HG03460 (cell line): ENCODE results near the gene CNTROB.
"Not testable (repeated sequence)": the region's sequence is repeated elsewhere in the genome, so short reads cannot be mapped to it uniquely, and the experiment has no call there.

Experiments
- ATAC-seq: cut with Tn5 transposase; IDR thresholded peaks from one replicate; pipeline ENCODE4 v1.9.1; 2021; ENCODE audit not compliant: unreplicated experiment

CNTROB gene

GRCh38 chr17:7940743-7941142, 8.7 kb downstream of the CNTROB start:
- no peak for ATAC-seq

- ATAC-seq = no peak
Measured at GRCh38 chr17:7943291-7943690, 11.3 kb downstream of the CNTROB start.

- no peak for ATAC-seq
Measured at GRCh38 chr17:7944326-7944725, 12.3 kb downstream of the CNTROB start.

- ATAC-seq = no peak
Measured at GRCh38 chr17:7945651-7946050, 13.6 kb downstream of the CNTROB start.

DNA sequence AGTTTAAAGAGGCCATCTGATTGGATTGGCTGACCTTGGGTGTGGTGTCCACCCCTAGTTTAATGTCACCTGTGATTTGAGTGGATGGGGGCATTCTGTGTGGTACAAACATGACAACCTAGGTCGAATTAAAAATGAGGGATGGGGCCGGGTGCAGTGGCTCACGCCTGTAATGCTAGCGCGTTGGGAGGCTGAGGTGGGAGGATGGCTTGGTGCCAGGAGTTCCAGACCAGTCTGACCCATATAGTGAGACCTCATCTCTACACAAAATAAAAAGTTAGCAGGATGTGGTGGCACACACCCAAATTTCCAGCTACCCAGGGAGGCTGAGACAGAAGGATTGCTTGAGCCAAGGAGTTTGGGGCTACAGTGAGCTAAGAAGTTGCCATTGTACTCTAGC, 14.4 kb downstream of the CNTROB start:
- no peak for ATAC-seq

- no peak for ATAC-seq
Measured at GRCh38 chr17:7947651-7948050, 15.6 kb downstream of the CNTROB start.

DNA sequence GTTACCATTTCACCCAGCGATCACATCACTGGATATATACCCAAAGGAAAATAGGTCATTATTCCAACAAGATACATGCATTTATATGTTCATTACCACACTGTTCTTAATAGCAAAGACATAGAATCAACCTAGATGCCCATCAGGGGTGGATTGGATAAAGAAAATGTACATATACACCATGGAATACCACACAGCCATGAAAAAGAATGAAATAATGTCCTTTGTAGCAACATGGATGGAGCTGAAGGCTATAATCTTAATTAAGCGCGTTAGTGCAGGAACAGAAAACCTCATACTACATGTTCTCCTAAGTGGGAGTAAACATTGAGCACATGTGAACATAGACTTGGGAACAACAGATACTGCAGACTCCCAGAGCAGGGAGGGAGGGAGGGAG, 18.6 kb downstream of the CNTROB start:
- ATAC-seq = no peak

DNA sequence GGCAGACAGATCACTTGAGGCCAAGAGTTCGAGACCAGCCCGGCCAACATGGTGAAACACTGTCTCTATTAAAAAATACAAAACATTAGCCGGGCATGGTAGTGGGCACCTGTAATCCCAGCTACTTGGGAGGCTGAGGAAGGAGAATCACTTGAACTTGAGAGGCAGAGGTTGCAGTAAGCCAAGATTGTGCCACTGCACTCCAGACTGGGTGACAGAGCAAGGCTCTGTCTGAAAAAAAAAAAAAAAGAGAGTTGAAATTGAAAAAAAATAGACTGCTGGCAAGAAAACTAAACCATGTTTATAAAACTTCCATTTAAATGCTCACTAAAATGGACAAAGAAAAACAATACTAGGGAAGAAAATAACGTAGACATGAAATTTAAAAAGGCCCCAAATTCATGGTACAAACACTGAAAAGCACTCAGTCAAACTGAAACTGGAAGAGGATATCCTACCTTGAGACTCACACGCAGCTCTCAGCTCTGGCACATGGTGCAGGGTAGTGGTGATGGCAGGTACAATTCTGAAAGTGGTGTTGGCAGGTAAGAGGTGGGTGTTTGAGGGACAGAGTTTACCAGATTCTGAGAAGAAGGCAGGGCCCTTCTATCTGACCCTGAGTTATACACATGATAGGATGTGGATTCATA, 19.3 kb downstream of the CNTROB start:
- ATAC-seq = no peak

DNA sequence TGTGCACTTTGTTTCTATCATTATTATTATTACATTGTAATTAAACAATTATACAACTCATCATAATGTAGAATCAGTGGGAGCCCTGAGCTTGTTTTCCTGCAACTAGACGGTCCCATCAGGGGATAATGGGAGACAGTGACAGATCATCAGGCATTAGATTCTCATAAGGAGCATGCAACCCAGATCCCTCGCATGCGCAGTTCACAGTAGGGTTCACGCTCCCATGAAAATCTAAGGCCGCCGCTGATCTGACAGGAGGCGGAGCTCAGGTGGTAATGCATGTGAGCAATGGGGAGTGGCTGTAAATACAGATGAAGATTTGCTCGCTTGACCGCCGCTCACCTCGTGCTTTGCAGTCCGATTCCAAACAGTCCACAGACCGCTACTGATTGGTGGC, 21.3 kb downstream of the CNTROB start:
- not testable (repeated sequence) for ATAC-seq

- no peak for ATAC-seq
Measured at GRCh38 chr17:7955414-7956227, 23.6 kb downstream of the CNTROB start.

- no peak for ATAC-seq
Measured at GRCh38 chr17:7956228-7956965, 24.4 kb downstream of the CNTROB start.

DNA sequence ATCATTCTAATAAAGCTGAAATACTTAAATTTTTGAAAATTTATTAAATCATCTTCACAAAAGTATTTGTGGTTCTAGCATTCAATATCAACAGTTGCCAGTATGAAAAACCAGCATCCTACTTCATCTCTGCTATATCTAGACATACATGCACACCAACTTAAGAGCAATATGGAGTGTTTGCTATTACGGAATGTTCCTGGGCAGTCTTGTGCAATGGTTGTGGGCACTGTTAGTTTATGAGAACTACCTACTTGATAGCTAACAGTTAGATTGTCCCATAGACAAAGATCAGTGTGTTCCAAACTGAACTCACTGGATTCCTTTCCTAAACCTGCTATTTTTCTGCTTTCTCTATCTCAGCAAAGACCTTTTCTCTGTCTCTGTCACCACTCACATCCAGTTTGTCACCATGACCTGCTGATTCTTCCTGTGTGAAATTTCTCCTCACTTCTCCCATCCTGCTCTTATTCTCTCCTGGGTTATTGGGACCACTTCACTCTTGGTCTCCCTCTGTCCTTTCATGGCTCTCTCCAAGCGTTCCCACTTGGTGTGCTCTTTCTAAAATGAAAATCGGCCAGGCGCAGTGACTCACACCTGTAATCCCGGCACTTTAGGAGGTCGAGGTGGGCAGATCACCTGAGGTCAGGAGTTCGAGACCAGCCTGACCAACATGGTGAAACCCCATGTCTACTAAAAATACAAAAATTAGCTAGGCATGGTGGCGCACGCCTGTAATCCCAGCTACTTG, 27.7 kb downstream of the CNTROB start:
- no peak for ATAC-seq

- ATAC-seq = no peak
Measured at GRCh38 chr17:7961421-7961820, 29.4 kb downstream of the CNTROB start.

DNA sequence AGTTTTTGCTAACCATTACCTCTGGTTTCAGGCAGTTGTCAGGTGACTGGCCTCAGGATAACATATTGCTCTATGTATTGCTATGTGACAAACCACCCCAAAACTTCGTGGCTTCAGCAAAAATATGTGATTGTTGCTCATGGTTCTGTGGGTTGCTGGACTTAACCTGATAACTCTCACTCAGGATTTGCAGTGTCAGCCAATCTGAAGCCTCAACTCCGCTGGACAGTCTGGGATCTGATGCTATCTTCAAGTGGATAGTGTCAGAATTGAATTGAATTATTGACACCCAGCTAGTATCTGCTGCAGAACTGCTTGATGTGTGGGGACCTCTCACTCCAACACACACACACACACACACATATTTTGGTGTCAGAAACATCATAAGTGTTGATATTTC, 35.7 kb downstream of the CNTROB start:
- ATAC-seq = no peak

DNA sequence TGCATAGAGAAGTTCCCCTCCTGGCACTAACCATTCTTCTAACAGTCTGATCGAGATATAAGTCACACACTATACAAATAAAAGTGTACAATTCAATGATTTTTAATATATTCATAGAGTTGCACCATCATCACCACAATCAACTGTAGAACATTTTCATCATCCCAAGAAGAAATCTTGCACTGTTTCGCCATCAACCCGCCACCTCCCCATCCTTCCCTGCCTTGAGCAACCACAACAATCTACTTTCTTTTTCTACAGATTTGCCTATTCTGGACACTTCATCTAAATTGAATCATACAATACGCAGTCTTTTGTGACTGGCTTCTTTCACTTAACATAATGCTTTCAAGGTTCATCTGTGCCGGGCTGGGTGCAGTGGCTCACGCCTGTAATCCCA, 37.4 kb downstream of the CNTROB start:
- no peak for ATAC-seq

- no peak for ATAC-seq
Measured at GRCh38 chr17:7971651-7972050, 39.6 kb downstream of the CNTROB start.

- ATAC-seq = no peak
Measured at GRCh38 chr17:7972131-7972785, 40.3 kb downstream of the CNTROB start.

DNA sequence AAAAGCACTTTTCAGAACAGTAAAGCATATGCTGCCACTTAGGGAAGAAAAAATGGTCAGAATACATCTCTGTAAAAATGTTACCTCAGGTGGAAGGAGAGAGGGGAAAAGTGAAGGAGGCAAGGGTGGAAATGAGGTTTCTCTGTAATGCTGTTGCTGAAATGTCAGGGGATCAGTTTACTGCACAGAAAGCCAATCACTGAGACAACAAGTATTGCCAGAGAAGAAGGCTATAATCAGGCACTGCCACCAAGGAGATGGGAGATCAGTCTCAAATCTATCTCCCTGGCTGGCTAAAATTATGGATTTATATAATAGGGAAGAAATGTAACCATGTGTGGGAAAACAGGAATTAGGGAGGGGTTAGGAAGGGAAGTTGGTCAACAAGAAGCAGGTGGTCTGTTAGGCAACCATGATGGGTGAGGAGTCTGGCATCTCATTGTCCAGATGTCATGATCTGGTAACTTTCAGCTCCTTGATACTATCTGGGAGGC, 42.7 kb downstream of the CNTROB start:
- no peak for ATAC-seq

DNA sequence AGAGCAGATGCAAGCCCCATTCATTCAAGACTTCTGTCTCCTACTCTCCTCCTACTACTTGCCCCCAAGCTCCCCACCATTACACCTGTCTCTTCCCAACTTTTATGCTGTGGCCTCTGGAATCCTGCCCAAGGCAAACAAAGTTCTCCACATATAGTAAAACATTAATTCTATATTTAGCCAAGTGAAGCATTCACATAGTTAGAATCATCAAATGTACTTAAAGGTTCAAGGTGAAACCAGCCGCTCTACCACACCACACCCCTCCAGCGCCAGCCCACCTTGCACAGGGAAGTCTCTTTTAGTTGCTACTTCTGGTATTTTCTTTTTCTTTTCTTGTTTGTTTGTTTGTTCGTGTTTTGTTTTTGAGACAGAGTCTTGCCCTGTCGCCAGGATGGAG, 45.0 kb downstream of the CNTROB start:
- no peak for ATAC-seq

DNA sequence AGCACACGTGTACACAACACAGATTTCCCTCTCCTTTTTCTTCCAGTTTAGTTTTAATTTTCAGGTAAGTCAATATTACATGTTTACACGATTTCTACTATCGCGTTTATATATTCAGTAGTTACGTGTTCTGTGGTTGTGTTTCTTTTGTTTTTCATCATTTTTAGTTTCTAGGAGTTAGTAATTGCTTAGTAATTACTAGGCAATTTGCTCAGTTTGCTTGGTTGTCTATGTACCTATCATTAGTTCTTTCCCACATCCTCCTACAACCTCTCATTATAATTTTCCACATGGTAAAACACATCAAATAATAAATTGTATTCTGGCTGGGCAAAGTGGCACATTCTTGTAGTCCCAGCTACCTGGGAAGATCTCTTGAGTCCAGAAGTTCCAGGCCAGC, 45.8 kb downstream of the CNTROB start:
- ATAC-seq = no peak

DNA sequence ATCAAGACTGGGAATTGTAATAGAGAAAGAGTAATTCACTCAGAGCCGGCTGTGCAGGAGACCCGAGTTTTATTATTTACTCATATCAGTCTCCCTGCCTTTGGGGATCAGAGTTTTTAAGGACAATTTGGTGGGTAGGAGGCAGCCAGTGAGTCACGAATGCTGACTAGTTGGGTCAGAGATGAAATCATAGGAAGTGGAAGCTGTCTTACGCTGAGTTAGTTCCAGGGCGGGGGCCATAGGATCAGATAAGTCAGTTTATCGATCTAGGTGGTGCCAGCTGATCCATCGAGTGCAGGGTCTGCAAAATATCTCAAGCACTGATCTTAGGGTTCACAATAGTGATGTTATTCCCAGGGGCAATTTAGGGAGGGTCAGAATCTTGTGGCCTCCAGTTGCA, 50.2 kb downstream of the CNTROB start:
- no peak for ATAC-seq
